Liver (tissue), 3 donors: ENCODE data around the gene LPXN.

Experiments used
- ATF3 ChIP-seq: IDR thresholded peaks from 2 replicates; pipeline ENCODE4 v1.6.1; 2016; ENCODE audit warnings: antibody characterized with exemption
- CTCF ChIP-seq: fragments of 150-350 bp; IDR thresholded peaks from 2 replicates; pipeline ENCODE4 v1.5.1; 2017; ENCODE audit warnings: improper control_type of control experiment, low read depth, low read length; ENCODE audit not compliant: missing input control
- EGR1 ChIP-seq, 2 donors: IDR thresholded peaks; 2 replicates each; pipeline ENCODE4 v1.6.1; 2016 to 2018; ENCODE audit warnings: antibody characterized with exemption in 2 of 2, low read depth in 2 of 2
- FOXA1 ChIP-seq: IDR thresholded peaks from 2 replicates; pipeline ENCODE4 v1.6.1; 2016; ENCODE audit warnings: antibody characterized with exemption
- JUND ChIP-seq, 2 donors: IDR thresholded peaks; 2 replicates each; pipeline ENCODE4 v1.6.1; 2016; ENCODE audit warnings: antibody characterized with exemption in 2 of 2
- MAX ChIP-seq: IDR thresholded peaks from 2 replicates; pipeline ENCODE4 v1.6.1; 2016; ENCODE audit warnings: antibody characterized with exemption
- RAD21 ChIP-seq, 2 donors: IDR thresholded peaks; 2 replicates each; pipeline ENCODE4 v1.6.1; 2016; ENCODE audit warnings: antibody characterized with exemption in 2 of 2, mild to moderate bottlenecking in 2 of 2
- REST ChIP-seq: IDR thresholded peaks from 2 replicates; pipeline ENCODE4 v1.6.1; 2016; ENCODE audit warnings: antibody characterized with exemption, mild to moderate bottlenecking
- RXRA ChIP-seq, 2 donors: IDR thresholded peaks; 2 replicates each; pipeline ENCODE4 v1.6.1; 2017 to 2018; ENCODE audit warnings: antibody characterized with exemption in 2 of 2, mild to moderate bottlenecking in 1 of 2
- SP1 ChIP-seq: IDR thresholded peaks from 2 replicates; pipeline ENCODE4 v1.6.1; 2018; ENCODE audit warnings: antibody characterized with exemption, mild to moderate bottlenecking
- TAF1 ChIP-seq: conservative IDR thresholded peaks from 2 replicates; pipeline ENCODE4 v1.6.1; 2016; ENCODE audit warnings: antibody characterized with exemption, mild to moderate bottlenecking
- YY1 ChIP-seq: IDR thresholded peaks from 2 replicates; pipeline ENCODE4 v1.6.1; 2016; ENCODE audit warnings: antibody characterized with exemption, mild to moderate bottlenecking
- ZBTB33 ChIP-seq: IDR thresholded peaks from 2 replicates; pipeline ENCODE4 v1.6.1; 2016; ENCODE audit warnings: antibody characterized with exemption
- donor health status: healthy.
- donor health status: healthy.

GRCh38 chr11:58485961-58486360 lies 89.7 kb downstream of the LPXN start:
- TF ChIP-seq CTCF, result no peak
- no peak for TF ChIP-seq RAD21 (IDR thresholded peaks at IDR 0.05)
- TF ChIP-seq ZBTB33, result no peak
- TF ChIP-seq TAF1, result no peak
- no peak for TF ChIP-seq ATF3
- no peak for TF ChIP-seq SP1
- TF ChIP-seq YY1, result no peak
- no peak for TF ChIP-seq MAX
- no peak for TF ChIP-seq EGR1 (IDR thresholded peaks at IDR 0.05; ENCODE audit: low read depth in 2 of 2)
- TF ChIP-seq REST, result no peak
- TF ChIP-seq JUND (IDR thresholded peaks at IDR 0.05), result no peak
- TF ChIP-seq RXRA (IDR thresholded peaks at IDR 0.05), result no peak
- no peak for TF ChIP-seq FOXA1
